ENCODE data around the gene RPN1.
"Not testable (repeated sequence)": the region's sequence is repeated elsewhere in the genome, so short reads cannot be mapped to it uniquely, and the experiment has no call there.

Gene RPN1

DNA sequence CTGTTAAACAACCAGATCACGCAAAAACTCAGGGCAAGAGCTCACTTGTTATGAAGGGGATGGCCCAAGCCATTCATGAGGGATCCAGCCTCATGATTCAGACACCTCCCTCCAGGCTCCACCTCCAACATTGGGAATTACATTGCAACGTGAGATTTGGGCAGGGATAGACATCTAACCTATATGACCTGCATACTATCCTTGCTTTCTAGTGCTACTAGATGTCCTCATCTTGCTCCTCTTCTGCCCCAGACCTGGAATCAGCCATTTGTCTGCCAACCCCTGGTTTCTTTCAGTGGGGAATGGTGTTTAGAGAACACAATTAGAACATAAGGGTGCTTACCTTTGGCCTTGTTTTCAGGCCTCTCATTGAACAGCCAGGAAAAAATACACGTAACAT lies 63.2 kb downstream of the RPN1 start:
- DNase-seq (ENCODE audit: low read depth, low spot score) = no peak
- no peak overlapping the region for H3K4me3 ChIP-seq (ENCODE audit: low read length)

DNA sequence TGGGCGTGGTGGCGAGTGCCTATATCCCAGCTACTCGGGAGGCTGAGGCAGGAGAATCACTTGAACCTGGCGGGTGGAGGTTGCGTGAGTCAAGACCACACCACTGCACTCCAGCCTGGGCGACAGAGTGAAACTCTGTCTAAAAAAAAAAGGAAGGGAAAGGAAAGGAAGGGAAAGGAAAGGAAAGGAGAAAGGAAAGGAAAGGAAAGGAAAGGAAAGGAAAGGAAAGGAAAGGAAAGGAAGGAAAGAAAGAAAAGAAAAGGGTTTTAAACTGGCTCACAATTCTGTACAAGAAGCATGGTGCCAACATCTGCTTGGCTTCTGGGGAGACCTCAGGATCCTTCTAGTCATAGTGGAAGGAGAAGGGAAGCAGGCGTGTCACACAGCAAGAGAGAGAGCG lies 63.7 kb downstream of the RPN1 start:
- H3K4me3 ChIP-seq (ENCODE audit: low read length); DNase-seq (ENCODE audit: low read depth, low spot score): not testable (repeated sequence)

DNA sequence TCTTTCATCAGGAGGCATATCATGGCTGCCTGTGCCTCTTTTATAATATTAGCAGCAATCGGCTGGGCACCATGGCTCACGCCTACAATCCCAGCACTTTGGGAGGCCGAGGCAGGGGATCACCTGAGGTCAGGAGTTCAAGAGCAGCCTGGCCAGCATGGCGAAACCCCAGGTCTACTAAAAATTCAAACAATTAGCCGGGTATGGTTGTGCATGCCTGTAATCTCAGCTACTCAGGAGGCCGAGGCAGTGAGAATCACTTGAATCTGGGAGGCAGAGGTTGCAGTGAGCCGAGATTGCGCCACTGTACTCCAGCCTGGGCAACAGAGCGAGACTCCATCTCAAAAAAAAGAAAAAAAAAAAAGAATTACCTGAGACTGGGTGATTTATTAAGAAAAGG lies 64.2 kb downstream of the RPN1 start:
- H3K4me3 ChIP-seq (ENCODE audit: low read length); DNase-seq (ENCODE audit: low read depth, low spot score): not testable (repeated sequence)

DNA sequence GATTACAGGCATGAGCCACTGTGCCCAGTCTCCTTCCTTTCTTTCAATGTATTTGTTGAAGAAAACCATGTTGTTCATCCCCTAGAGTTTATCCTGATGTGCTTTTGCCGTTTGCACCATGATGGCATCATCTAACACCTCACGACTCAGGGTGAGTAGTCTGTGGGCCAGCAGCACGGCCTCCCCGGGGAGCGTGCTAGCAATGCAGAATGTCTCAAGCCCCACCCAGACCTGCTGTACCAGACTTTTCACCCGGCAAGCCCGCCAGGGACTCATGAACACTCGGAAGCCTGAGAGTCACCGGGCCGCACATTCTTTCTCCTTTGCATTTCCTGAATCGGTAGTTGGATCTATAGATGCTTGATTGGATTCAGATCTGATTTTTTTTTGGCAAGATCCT lies 64.6 kb downstream of the RPN1 start:
- H3K4me3 ChIP-seq (ENCODE audit: low read length) = no peak overlapping the region
- DNase-seq (ENCODE audit: low read depth, low spot score) = no peak

DNA sequence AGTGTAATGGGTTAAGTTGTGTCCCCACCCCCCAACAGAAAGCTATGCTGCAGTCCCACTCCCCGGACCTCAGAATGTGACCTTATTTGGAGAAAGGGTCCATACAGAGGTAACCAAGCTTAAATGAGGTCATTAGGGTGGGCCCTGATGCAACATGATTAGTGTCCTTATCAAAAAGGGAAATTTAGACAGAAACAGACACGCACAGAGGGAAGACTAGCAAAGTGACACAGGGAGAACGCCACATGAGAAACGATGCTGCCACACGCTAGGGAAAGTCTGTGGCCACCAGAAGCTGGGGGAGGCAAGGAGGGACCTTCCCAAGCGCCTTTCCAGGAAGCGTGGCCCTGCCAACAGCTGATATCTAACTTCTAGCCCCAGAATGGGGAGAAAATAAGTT lies 65.4 kb downstream of the RPN1 start:
- DNase-seq (ENCODE audit: low read depth, low spot score) = no peak
- H3K4me3 ChIP-seq (ENCODE audit: low read length) = no peak overlapping the region

DNA sequence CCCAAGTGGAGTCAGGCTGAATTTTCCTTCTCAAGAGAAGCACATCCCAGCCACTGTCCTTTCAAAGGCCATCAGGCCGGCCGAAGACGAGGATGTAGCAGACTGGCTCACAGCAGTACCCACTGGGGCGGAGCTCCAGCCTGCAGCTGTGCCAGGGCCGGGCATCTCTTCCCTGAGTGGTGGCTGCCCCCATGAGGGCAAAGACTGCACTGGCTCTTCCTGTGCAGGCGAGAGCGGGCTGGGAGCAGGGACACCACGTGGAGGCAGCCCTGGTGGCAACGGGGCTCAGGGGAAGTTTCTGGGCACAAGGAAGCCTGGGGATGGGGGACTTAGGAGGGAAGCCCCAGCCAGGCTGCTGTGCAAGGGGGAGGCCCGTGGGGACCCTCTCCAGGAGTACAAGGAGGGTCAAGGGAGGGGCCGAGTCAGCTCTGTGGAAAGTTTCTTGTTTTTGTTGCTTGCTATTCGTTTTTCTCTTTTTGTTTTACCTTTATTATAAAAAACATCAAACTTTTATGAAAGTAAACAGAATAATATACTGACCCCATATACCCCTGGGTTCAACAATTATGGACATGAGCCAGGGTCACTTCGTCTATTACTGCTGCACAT lies 66.1 kb downstream of the RPN1 start:
- DNase-seq (ENCODE audit: low read depth, low spot score) = peak; percentile 69
- H3K4me3 ChIP-seq (ENCODE audit: low read length) = no peak overlapping the region

DNA sequence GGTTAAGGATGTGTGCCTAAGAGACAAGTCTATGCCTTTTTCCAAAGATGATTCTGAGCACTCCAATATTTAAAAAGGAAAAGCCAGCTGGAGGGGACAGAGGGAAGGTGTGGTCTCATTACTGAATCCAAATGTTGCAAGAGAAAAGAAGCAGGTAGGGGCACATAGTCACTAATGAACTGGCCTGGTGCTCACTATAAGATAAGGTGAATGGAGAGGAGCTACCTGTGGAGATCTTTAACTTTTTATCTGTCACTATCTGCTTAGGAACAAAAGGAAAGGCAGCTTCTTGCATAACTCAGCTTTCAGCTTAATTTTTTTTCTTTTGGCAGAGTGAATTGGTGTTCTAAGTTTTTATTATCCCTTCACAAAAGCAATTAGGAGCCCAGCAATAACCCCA lies 69.1 kb downstream of the RPN1 start:
- DNase-seq (ENCODE audit: low read depth, low spot score) = no peak
- no peak overlapping the region for H3K4me3 ChIP-seq (ENCODE audit: low read length)

DNA sequence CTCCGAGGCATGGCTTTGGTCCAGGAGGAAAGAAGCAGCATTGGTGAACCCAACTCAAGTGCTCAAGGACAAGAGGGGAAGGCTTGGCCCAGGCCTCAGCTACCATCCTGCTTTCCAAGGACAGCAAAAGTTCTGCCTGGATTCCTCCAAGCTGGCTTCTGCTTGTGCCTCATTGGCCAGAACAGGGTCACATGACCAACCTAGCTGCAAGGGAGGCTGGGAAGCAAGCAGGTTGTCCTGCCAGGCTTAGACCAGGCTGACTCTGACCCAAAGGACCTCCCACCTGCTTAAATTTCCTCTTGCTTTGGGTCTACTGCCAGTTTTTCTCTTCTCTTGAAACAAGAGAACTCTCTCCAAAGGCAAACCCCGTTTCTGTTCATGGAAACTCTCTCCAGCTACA lies 70.7 kb downstream of the RPN1 start:
- H3K4me3 ChIP-seq (ENCODE audit: low read length) = no peak overlapping the region
- DNase-seq (ENCODE audit: low read depth, low spot score) = no peak

DNA sequence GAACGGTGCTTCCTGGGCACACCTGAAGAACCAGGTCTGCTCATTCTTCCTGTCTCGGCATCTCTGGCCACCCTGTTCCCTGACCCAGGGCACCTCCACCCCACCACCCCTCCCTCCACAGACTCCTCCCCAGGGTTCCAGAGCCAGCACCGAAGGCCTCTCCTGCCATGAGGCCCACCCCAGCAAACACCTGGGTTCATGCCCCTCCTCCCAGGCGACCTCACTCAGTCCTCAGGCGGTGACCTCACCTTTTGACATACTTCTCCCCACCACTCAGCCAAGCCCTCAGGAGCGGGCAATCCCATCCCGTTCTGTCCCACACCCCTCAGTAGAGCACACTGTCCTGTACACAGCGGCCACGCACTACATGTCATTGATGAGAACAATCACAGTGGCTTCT lies 72.3 kb downstream of the RPN1 start:
- DNase-seq (ENCODE audit: low read depth, low spot score) = no peak

DNA sequence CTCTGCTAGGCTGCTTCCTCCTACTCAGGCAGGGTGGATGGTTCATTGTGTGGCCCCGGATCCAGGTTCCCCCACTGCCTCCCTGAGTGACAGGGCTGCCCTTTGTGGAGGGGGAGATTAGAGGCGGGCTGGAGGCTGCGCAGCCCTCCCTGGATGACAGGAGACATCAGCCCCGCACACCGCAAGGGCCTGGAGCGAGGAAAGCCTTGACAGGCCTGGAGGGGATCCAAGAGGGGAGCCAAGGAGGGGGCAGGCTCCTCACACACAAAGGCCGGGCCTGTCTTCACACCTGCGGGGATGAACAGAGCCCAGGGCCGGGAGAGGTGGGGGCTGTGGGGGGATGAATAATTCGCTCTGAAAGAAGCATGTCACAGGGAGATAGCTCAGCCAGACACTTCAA lies 72.9 kb downstream of the RPN1 start:
- DNase-seq (ENCODE audit: low read depth, low spot score) = no peak
- H3K4me3 ChIP-seq (ENCODE audit: low read length) = no peak overlapping the region

More for the DNA sequence above, 72.3 kb downstream of the RPN1 start:
- H3K4me3 ChIP-seq (ENCODE audit: low read length) = no peak overlapping the region

DNA sequence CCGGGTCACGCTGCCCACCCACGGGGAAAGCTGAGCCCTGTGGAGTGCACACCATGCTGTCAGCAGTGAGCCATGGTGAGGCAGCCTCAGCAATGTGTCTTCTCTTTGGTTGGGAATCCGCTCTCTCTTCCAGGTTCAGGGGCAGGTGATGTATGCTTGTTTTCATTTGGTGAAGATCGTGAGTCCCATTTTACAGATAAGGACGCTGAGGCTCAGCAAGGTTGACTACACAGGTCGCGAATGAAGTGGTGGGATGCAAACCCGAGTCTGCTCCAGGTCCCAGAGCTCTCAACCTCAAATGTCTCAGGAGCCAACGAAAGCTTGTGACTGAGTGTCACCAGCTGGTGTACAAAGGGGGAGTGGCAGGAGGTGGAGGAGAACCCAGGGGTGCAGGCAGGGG lies 74.3 kb downstream of the RPN1 start:
- no peak overlapping the region for H3K4me3 ChIP-seq (ENCODE audit: low read length)
- no peak for DNase-seq (ENCODE audit: low read depth, low spot score)

DNA sequence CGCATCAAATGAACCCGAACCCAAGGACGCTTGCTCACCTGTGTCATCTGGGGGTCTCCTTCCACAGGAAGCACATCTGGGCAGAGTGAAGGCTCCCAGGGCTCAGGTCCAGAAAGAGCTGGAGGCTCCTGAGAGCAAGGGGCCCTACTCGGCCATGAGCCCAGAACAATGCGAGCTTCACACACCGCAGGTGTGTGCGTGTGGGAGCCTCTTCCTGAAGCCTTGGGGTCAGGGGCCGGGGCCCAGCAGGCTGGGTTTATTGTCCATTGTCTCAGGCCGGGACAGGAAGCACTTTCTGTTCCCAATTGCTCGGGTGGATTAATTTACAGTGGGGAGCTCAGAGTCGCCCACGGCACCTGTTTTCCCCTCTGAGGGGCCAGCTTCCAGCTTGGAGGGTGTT lies 74.8 kb downstream of the RPN1 start:
- DNase-seq (ENCODE audit: low read depth, low spot score) = no peak
- H3K4me3 ChIP-seq (ENCODE audit: low read length) = no peak overlapping the region

DNA sequence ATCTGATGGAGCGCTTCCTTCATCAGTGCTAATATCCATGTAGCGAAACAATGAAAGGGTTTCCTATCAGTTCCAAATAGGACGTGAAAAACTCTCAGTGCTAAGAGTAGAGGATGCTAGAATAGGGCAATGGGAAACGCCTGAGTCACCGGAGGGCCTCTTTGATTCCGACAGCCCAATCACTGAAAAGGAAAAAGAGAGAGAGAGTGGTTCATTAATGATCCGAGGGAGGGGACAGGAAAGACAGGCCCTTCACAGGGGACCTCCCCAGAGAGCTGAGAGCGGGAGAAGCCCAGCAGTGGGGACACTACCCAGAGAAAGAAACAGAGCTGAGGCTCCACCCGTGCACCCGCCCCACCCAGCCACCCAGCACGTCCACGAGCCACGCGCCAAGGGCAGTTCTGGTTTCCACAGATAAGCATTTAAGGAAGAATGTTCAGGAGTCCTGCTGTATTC lies 76.9 kb downstream of the RPN1 start:
- no peak for DNase-seq (ENCODE audit: low read depth, low spot score)
- no peak overlapping the region for H3K4me3 ChIP-seq (ENCODE audit: low read length)

DNA sequence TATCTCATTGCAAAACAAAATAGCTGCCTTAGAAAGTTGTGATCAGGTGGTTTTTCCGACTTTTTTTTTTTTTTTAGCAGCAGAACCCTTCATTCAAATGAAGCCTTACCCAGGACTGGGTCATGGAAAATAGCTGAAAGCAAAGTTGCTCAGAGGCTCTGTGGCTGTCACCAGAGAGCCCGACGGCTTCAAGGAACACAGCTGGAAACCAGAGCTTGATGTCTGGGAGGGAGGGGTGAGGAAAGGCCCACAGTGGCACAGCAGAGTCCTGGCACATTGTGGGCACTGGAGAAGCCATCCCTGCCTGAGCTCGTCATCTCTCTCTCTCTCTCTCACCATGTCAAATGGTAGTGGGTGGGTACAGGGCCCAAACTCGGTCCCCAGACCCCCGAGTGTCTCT lies 77.5 kb downstream of the RPN1 start:
- DNase-seq (ENCODE audit: low read depth, low spot score) = peak; percentile 32
- no peak overlapping the region for H3K4me3 ChIP-seq (ENCODE audit: low read length)

DNA sequence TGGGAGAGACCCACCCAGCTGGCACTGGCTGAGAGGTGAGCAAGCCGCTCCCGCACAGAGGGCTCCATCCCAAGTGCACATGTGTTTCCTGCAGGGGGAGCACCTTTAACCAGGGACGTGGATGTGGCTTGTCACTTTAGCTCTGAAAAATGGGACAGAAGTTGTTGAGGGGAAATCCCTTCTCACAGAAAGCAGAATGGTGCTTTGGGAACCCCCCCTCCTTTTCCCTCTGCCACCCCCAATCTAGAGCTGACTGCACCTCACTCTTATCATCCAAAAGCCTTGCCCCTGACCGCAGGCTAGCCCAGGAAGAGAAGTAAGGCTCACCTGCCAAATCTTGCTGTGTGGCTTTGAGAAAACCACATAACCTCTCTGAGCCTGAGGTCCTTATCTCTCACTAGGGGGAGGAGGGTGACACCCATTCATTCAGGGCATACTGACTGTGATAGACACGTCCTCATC lies 77.9 kb downstream of the RPN1 start:
- peak; percentile 92 for DNase-seq (ENCODE audit: low read depth, low spot score)
- no peak overlapping the region for H3K4me3 ChIP-seq (ENCODE audit: low read length)

DNA sequence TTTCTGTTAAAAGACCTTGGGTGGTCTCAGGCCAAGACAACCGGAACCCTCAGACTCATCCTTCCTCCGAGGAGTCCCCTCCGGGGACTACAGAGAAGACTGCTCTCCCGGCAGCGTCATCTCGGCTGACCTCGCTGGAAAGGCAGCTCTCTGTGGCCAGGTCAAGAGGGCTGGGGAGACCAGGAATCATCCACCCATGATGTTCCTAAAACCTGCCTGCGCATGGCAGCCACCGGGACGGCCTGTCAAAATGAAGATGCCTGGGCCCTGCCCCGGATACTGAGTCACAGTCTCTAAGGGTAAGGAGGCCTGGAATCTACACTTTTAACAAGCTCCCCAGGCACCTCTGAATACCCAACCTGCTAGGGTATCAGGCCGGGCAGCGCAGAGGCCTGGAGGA lies 78.6 kb downstream of the RPN1 start:
- no peak overlapping the region for H3K4me3 ChIP-seq (ENCODE audit: low read length)
- DNase-seq (ENCODE audit: low read depth, low spot score) = no peak
